Right lung (tissue), 5 donors: Measurements from ENCODE around the gene FEZ2. TPM values are rescaled to one million over a fixed set of nuclear protein-coding genes. Genes with fewer than 3 reads are reported as not detected.

Experiments
- DNase-seq, 2 donors: peaks; one replicate each; pipeline ENCODE4 v3.0.0-alpha.2; 2013
- polyA plus RNA-seq, 5 donors: library from polyadenylated mRNA; unstranded; fragments of 120-200 nt; gene quantifications; one replicate each; pipeline versions ENCODE4 v1.2.1 to v1.2.3, GENCODE V29; 2013; ENCODE audit warnings: inconsistent platforms in 1 of 5, low replicate concordance in 1 of 5; ENCODE audit not compliant: insufficient read length in 5 of 5, insufficient read depth in 1 of 5

FEZ2 gene
- polyA plus RNA-seq, 5 donors: 64.8 to 80.7 (median 74.4) TPM

- no peak for DNase-seq
Measured at GRCh38 chr2:36594849-36595248, 3.1 kb downstream of the FEZ2 start.

- no peak for DNase-seq
Measured at GRCh38 chr2:36589230-36589630, 8.7 kb downstream of the FEZ2 start.

- DNase-seq: no peak
Measured at GRCh38 chr2:36587556-36587955, 10.4 kb downstream of the FEZ2 start.

GRCh38 chr2:36587101-36587500, 10.9 kb downstream of the FEZ2 start:
- DNase-seq: no peak

GRCh38 chr2:36586672-36587071, 11.3 kb downstream of the FEZ2 start:
- DNase-seq: no peak

- no peak for DNase-seq
Measured at GRCh38 chr2:36584148-36584794, 13.7 kb downstream of the FEZ2 start.

- DNase-seq: no peak
Measured at GRCh38 chr2:36582951-36583350, 15.0 kb downstream of the FEZ2 start.

GRCh38 chr2:36582538-36582937, 15.4 kb downstream of the FEZ2 start:
- no peak for DNase-seq

- no peak for DNase-seq
Measured at GRCh38 chr2:36579297-36579664, 18.7 kb downstream of the FEZ2 start.

GRCh38 chr2:36578343-36579296, 19.3 kb downstream of the FEZ2 start:
- DNase-seq: no peak

- DNase-seq: no peak
Measured at GRCh38 chr2:36577884-36578283, 20.1 kb downstream of the FEZ2 start.

- no peak for DNase-seq
Measured at GRCh38 chr2:36574560-36574959, 23.4 kb downstream of the FEZ2 start.

GRCh38 chr2:36573165-36573564, 24.8 kb downstream of the FEZ2 start:
- DNase-seq: no peak

- DNase-seq: no peak
Measured at GRCh38 chr2:36572719-36573059, 25.3 kb downstream of the FEZ2 start.

GRCh38 chr2:36572054-36572718, 25.8 kb downstream of the FEZ2 start:
- no peak for DNase-seq

- no peak for DNase-seq
Measured at GRCh38 chr2:36570416-36570815, 27.6 kb downstream of the FEZ2 start.

GRCh38 chr2:36569267-36569856, 28.6 kb downstream of the FEZ2 start:
- DNase-seq: no peak

- no peak for DNase-seq
Measured at GRCh38 chr2:36568516-36569246, 29.3 kb downstream of the FEZ2 start.

GRCh38 chr2:36567711-36568408, 30.1 kb downstream of the FEZ2 start:
- DNase-seq: no peak

- DNase-seq: no peak
Measured at GRCh38 chr2:36566887-36567286, 31.1 kb downstream of the FEZ2 start.

GRCh38 chr2:36565712-36566111, 32.3 kb downstream of the FEZ2 start:
- no peak for DNase-seq
